Tibial nerve (tissue), 4 donors: ENCODE measurements around the gene UGT1A8.

Experiments used
- CTCF ChIP-seq, 5 experiments: fragments of 200-600 bp in 3 of 5; fragments of 450-650 bp in 2 of 5; sonication (generic) in 3 of 5; IDR thresholded peaks; one replicate each; pipeline ENCODE4 v1.5.1; 2016 to 2019; ENCODE audit warnings: antibody characterized with exemption in 5 of 5, mild to moderate bottlenecking in 3 of 5, moderate library complexity in 2 of 5
- EP300 ChIP-seq, 2 donors: sonication (generic); formaldehyde crosslinking; IDR thresholded peaks; one replicate each; pipeline ENCODE4 v1.6.1; 2017; ENCODE audit warnings: antibody characterized with exemption in 2 of 2, mild to moderate bottlenecking in 1 of 2

GRCh38 chr2:233658610-233659009 is 41.2 kb downstream of the UGT1A8 start:
- TF ChIP-seq EP300 (IDR thresholded peaks at IDR 0.05) = no peak
- no peak for TF ChIP-seq CTCF (IDR thresholded peaks at IDR 0.05)
